ENCODE results near the gene PYGB.
"Not testable (repeated sequence)": the region's sequence is repeated elsewhere in the genome, so short reads cannot be mapped to it uniquely, and the experiment has no call there.

The PYGB gene

DNA sequence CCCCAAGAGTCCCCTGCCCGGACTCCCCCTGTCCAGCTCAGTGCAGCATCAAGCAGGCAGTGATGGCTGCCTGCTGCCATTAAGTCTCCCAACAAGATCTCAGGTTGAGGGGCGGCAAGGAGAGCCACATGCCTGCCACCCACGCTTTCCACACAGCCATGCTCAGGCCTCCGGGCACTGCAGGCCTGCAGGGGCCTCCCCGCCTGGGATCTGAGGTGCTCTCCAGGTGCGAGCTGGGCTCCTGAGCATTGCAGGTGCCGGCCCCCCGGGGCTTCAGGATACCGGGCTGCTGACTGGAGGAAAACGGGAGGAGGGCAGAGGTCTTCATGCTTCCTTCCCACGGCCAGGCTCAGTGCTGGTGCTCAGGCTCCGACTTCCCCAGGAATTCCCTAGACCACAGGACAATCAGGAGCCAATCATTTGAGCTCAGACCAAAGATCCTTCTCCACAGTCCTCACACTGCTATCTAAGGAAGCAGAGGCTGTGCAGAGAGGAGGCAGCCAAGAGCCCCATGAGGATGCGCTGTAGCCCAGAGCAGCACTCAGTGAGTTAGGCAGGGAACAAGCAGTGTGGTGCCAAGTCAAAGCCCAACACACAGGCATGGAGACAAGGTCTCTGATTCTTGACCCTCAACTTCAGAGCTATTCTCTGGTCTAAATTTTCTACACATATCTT lies 52.7 kb downstream of the PYGB start:
- ATAC-seq (ENCODE audit: low read depth), result no peak
- Mint-ChIP-seq H3K4me1 (no peaks in the 10 kb centered on the region), H3K4me3 (no peak overlapping the region), H3K27ac (no peak overlapping the region), H3K9me3 (no peaks in the 10 kb centered on the region), H3K36me3 (no peaks in the 10 kb centered on the region), H3K27me3 (no peaks in the 10 kb centered on the region)
- no peak for DNase-seq (ENCODE audit: low spot score in 2 of 2)

DNA sequence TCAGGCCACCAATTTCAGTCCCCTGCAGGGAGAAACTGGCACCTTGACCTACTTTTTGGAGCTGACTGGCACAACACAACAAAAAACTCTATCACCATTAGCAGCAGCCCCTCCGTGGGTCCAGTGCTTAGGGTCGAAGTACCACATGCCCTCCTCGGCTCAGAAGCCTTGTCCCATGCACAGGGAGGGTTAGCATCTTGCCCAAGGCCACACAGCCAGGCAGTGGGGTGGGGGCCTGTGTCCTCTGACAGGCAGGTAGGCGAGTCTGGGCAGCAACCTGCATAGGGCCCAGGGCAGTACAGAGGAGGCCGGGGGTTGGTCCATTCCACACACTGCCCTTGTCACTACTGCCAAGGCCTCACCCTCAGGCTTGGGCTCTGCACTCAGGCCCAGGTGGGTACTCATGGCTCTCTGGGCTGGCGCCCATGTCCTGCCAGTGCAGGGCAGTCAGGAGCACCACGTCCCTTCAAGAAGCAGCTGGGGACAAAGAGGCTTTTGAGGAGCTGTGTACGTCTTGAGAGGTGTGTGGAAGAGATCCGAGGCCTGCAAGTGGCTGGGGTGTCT lies 53.6 kb downstream of the PYGB start:
- no peaks in the 10 kb centered on the region for H3K27me3 Mint-ChIP-seq
- H3K4me3 Mint-ChIP-seq, result no peak overlapping the region
- no peaks in the 10 kb centered on the region for H3K4me1 Mint-ChIP-seq
- DNase-seq (ENCODE audit: low spot score in 2 of 2) (no peak), ATAC-seq (ENCODE audit: low read depth) (no peak)
- H3K36me3 Mint-ChIP-seq, result no peaks in the 10 kb centered on the region
- H3K9me3 Mint-ChIP-seq, result no peaks in the 10 kb centered on the region
- no peak overlapping the region for H3K27ac Mint-ChIP-seq

DNA sequence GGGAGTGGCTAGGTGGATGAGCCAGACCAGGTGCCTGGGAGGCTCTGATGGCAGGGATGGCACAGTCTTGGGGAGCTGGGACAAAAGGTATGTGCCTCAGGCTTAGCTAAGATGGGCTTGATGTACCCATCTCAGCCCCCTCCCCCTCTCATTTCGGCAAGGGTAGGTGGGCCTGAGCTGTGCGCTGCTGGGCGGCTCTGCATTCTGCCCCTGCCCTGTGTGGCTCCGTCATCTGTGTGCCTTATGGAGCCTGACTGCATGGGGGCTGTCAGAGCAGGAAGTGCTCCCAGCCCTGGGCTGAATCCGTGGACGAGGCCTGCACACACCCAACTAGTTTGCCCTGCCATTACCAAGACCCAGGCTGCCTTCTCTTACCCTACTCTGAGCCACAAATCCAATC lies 54.7 kb downstream of the PYGB start:
- H3K4me1 Mint-ChIP-seq, result no peaks in the 10 kb centered on the region
- H3K27me3 Mint-ChIP-seq, result no peaks in the 10 kb centered on the region
- H3K36me3 Mint-ChIP-seq, result no peaks in the 10 kb centered on the region
- ATAC-seq (ENCODE audit: low read depth) (no peak), DNase-seq (ENCODE audit: low spot score in 2 of 2) (no peak)
- no peaks in the 10 kb centered on the region for H3K9me3 Mint-ChIP-seq
- no peak overlapping the region for H3K27ac Mint-ChIP-seq
- H3K4me3 Mint-ChIP-seq, result no peak overlapping the region

DNA sequence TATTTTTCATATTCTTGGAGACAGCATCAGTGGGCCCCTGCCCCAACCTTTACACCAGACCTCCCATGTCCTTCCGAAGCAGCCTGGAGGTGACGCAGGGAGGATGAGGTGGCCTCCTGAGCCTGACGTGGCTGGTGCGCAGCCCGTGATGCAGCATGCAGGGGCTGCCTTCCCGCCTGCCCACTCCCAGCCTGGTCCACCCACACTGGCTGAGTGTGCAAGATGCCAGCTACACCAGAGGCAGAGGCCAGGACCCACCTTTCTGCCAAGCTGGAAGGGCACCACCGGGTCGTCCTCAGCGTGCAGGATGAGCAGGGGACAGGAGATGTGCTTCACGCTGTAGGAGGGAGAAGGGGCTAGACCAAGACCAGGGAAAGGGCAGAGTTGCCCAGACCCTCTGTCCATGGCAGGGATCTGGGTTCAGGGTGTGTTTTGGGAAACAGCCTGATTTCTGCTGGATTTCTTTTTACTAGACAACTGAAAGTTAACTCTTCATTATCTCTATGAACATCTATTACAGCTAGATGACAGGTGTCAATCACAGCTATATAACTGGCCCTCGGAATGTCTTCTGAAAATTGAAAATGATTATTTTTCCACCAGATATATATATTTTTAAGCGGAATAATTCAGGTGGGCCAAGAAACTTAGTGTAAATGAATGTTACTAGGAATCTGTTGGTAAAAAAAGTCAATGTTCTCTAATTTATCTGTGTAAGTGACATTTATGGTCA lies 55.6 kb downstream of the PYGB start:
- H3K36me3 Mint-ChIP-seq, result no peaks in the 10 kb centered on the region
- H3K27me3 Mint-ChIP-seq, result no peaks in the 10 kb centered on the region
- H3K27ac Mint-ChIP-seq, result no peak overlapping the region
- DNase-seq (ENCODE audit: low spot score in 2 of 2), result no peak
- H3K4me3 Mint-ChIP-seq, result no peak overlapping the region
- no peaks in the 10 kb centered on the region for H3K9me3 Mint-ChIP-seq
- no peak for ATAC-seq (ENCODE audit: low read depth)
- H3K4me1 Mint-ChIP-seq, result no peaks in the 10 kb centered on the region

DNA sequence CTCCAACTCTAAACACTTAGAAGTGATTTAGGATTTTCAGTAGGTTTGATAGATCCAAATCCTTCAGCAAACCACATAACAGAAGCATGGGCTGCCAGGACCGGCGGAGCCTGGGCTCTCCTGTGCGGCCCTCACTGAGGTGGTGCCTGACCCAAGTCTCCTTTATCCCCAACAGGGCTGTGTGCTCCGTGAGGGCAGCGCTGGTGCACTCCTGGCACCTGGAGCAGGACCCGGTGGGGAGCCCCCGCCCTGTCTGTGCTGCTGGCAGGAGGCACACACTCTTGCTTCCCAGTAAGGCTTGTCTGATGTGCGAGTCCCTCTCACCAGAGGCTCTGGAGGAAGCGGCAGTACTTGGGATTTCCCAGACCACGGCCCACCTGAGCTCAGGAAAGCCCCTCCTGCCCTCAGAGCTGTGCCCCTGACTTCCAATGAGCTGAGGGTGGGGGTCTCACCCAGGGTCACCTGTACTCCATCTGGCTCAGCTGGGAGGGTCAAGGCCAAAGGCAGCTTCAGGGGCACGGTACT lies 56.2 kb downstream of the PYGB start:
- no peaks in the 10 kb centered on the region for H3K36me3 Mint-ChIP-seq
- DNase-seq (ENCODE audit: low spot score in 2 of 2), result no peak
- H3K4me1 Mint-ChIP-seq, result peaks cover 1% of the 10 kb centered on the region

DNA sequence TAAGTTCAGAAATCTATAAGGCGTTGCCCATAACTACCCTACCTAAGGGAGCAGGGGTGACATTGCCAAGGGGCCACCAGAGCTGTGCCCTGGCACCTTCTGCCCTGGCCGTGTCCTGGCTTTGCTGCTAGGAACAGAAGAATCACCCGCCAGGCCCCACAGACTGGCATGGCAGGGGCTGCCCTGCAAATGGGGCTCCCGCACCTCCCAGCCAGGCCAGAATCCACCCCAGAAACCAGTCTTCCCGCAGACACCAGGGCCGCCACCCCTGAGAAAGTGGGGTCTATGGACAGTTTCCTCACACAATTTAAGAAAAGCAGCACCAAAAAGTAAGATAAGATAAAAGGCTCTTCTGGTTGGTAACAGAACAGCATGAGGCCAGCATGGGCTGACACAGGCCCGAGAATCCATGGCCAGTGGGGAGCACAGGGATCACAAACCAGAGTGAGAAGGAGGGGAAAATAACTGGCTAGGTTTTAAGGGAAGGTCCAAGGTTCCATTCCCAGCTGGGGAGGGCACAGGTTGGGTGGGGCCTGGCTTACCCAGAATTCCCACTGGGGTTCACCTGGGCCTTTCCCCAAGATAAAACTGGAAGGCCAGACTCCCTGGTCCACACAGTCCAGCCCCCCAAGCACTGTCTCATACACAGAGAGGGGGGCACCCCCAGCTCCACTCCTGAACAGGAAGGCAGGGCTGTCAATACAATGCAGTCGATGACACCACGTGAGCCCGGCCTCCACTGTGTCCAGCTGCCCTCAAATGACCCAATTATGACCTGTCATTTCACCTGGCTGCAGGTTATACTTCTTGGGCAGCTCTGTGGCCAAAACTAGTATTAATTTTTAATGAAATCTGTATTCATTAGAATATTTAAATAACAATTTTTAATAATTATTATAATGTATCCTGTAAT lies 59.4 kb downstream of the PYGB start:
- H3K9me3 Mint-ChIP-seq, result no peaks in the 10 kb centered on the region
- DNase-seq (ENCODE audit: low spot score in 2 of 2) (no peak), ATAC-seq (ENCODE audit: low read depth) (no peak)
- no peaks in the 10 kb centered on the region for H3K27me3 Mint-ChIP-seq
- H3K4me1 Mint-ChIP-seq, result peaks cover 9% of the 10 kb centered on the region
- peak overlapping the region; percentile 20 for H3K27ac Mint-ChIP-seq
- H3K36me3 Mint-ChIP-seq, result peaks cover 2% of the 10 kb centered on the region
- H3K4me3 Mint-ChIP-seq, result no peak overlapping the region

More for the DNA sequence above, 56.2 kb downstream of the PYGB start:
- no peak overlapping the region for H3K27ac Mint-ChIP-seq
- no peaks in the 10 kb centered on the region for H3K9me3 Mint-ChIP-seq
- H3K4me3 Mint-ChIP-seq, result no peak overlapping the region
- ATAC-seq (ENCODE audit: low read depth), result no peak
- H3K27me3 Mint-ChIP-seq, result no peaks in the 10 kb centered on the region

DNA sequence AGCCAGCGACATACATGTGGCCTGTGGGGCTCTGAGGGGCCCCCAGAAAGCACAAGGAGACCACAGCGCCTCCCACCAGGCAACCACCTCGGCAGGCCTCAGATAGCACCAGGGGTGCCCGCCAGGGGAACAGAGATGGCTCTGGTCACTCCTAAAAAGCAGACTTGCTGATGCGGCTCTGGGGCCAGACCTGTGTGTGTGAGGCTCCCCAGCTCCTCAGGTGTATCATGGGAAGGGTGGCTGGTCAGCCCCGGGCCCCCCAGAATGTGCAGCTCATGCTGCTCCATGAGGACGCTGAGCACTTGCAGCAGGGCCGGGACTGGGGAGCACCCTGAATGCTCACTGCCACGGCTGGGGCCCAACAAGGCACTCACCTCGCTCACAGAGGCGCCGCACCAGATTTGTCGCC lies 60.2 kb downstream of the PYGB start:
- Mint-ChIP-seq H3K27me3 (no peaks in the 10 kb centered on the region), H3K9me3 (no peaks in the 10 kb centered on the region), H3K4me1 (peaks cover 9% of the 10 kb centered on the region), H3K4me3 (no peak overlapping the region), H3K27ac (no peak overlapping the region), H3K36me3 (peaks cover 2% of the 10 kb centered on the region)
- ATAC-seq (ENCODE audit: low read depth) (peak; percentile 39), DNase-seq (ENCODE audit: low spot score in 2 of 2) (no peak)

DNA sequence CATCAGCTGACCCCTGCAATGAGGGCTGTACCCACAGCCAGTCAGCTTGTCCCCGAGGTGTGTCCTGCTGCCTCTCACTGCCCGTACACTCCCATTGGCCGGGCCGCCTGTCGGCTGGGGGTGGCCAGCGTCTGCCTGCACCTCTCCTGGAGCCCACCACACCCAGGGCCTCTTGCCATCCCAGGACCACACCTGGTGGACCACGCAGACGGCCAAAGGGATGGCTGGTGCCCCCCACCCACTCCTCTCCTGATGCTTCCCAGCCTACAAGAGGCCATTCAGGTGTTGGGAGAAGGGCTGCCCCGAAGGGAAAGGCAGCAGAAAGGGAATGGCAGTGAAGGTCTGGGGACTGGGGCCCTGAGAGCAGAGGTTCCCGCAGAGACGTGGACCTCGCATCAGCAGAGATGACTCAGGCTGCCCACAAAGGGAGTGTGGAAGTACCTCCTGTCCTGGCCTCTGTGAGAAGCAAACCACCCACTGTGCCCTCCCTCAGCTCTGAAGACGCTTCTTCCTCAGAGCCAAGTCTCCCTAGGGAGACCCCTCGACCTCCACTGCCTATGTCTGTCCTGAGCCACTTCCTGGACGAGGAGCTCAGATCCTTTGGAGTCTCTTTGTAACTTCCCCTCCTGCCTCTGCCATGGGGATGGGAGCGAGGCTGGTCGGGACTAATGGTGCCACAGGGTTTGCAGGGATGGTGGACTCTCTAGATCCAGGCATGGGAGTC lies 60.9 kb downstream of the PYGB start:
- Mint-ChIP-seq H3K27ac (no peak overlapping the region), H3K36me3 (peaks cover 2% of the 10 kb centered on the region), H3K27me3 (no peaks in the 10 kb centered on the region), H3K4me3 (no peak overlapping the region), H3K4me1 (peaks cover 9% of the 10 kb centered on the region), H3K9me3 (no peaks in the 10 kb centered on the region)
- DNase-seq (ENCODE audit: low spot score in 2 of 2) (no peak), ATAC-seq (ENCODE audit: low read depth) (no peak)

DNA sequence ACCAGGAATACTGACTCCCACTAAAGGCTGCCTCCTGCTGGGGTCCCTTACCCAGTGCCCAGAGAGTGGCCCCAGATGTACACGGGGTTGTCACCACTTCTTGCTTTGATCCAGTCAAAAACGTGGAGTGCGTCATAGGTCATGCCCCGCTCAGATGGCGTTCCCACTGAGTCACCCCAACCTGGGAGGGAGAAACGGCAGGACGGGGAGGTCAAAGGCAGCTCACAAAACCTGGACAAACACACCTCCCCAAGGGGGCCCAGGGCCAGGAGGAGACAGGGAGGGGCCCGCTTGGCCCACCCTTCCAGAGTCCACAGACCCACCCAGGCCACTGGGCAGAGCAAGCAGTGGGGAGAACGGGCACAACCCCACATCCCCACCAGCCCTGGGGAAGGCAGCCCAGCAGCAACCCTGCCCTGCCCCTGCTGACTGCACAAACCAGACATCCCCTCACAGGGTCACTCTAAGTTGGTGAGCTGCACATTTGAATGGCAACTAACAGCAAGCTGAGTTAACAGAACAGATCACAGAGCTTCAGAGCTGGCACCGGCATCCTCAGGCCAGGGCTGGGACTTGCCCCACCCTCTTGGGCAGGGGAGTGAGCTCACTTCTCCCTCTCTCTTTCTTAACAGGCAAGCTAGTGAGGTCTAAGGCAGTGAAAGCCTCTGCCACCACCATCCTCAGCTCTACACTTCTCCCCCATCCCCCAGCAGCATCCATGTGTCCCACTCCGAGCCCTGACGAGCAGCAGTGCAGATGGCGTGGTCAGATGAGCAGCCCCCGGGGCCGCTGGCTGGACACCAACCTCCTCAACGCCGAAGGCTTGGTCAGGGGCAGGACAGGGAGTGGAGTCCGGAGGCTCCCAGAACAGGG lies 61.7 kb downstream of the PYGB start:
- Mint-ChIP-seq H3K36me3 (peaks cover 2% of the 10 kb centered on the region), H3K27me3 (no peaks in the 10 kb centered on the region), H3K27ac (no peak overlapping the region), H3K4me1 (peaks cover 9% of the 10 kb centered on the region), H3K4me3 (no peak overlapping the region), H3K9me3 (no peaks in the 10 kb centered on the region)
- DNase-seq (ENCODE audit: low spot score in 2 of 2), result no peak
- ATAC-seq (ENCODE audit: low read depth), result no peak

DNA sequence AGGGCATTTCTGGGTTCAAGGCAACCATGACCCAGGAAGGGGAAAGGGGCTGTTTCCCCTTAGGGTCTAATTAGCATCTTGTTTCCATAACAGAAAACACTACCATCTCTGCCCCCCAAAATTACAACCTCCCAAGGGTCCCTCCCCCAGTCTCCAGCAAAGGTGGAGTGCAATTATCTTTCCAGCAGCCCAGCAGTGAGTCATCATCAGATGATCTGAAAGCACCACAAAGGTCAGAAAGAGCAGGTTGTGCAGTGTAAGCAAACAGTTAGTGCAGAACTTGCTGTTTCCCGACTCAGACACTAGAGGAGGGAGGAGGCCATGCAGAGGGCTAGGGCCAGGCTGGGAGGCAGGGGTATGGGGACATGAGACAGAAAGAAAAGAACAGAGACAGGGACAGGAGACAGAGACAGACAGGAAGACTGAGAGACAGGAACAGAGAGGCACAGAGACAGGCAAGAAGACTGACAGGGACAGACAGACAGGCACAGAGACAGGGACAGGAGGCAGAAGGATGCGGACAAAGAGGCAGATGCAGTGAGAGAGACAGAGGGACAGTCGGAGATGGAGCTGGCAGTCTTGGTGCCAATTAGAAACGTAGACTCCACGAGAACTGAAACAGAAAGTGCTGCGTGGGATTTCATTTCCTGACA lies 62.5 kb downstream of the PYGB start:
- Mint-ChIP-seq H3K4me3 (peak overlapping the region; percentile 64), H3K9me3 (no peaks in the 10 kb centered on the region), H3K27ac (peak overlapping the region; percentile 67), H3K27me3 (no peaks in the 10 kb centered on the region), H3K4me1 (peaks cover 9% of the 10 kb centered on the region), H3K36me3 (peaks cover 3% of the 10 kb centered on the region)
- ATAC-seq (ENCODE audit: low read depth) (peak; percentile 53), DNase-seq (ENCODE audit: low spot score in 2 of 2) (no peak)

DNA sequence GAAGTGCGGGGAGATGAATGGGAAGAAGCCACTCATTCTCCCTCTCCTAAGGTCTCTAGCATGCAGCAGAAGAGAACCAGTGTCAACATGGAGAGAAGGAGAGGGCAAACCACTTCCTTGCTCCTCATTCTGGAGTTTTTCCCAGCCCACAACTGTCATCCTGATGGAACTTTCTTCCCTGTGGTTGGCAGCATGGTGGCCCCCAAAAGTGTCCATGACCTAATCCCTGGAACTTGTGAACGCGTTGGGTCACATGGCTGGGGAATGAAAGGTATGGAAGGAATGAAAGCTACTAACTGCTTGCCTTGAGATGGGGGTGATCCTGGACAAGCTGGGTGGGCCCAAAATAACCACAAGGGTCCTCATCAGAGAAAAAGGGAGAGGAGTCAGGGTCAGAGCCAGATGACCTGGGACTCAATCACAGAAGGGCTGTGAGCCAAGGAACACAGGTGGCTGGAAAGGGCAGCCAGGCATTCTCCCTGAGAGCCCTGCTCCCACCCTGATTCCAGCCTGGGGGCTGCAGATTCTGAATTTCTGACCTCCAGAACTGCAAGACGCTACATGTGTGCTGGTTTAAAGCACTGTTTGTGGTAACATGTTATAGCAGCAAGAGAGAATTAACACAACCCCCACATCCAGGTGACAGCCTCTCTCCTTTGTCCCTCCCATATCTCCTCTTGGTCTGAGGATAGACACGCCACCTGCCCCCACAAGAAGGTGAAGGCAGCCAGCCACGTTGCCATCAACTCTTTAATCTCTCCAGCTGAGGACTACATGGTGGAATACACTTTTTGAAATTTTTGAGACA lies 63.2 kb downstream of the PYGB start:
- peak overlapping the region; percentile 67 for H3K27ac Mint-ChIP-seq
- no peaks in the 10 kb centered on the region for H3K9me3 Mint-ChIP-seq
- DNase-seq (ENCODE audit: low spot score in 2 of 2), result no peak
- no peaks in the 10 kb centered on the region for H3K27me3 Mint-ChIP-seq
- H3K36me3 Mint-ChIP-seq, result peaks cover 5% of the 10 kb centered on the region
- ATAC-seq (ENCODE audit: low read depth), result no peak
- peaks cover 9% of the 10 kb centered on the region for H3K4me1 Mint-ChIP-seq
- H3K4me3 Mint-ChIP-seq, result peak overlapping the region; percentile 64

GRCh38 chr20:25312716-25313115 lies 64.8 kb downstream of the PYGB start:
- H3K9me3 Mint-ChIP-seq; ATAC-seq (ENCODE audit: low read depth): not testable (repeated sequence)
- peaks cover 14% of the 10 kb centered on the region for H3K4me1 Mint-ChIP-seq

More at GRCh38 chr20:25312716-25313115, 64.8 kb downstream of the PYGB start:
- DNase-seq (ENCODE audit: low spot score in 2 of 2); H3K36me3 Mint-ChIP-seq; H3K27ac Mint-ChIP-seq; H3K27me3 Mint-ChIP-seq; H3K4me3 Mint-ChIP-seq: not testable (repeated sequence)
